Ramos (cell line): Measurements from ENCODE around the gene ZNF763.
"Not testable (repeated sequence)": the region's sequence is repeated elsewhere in the genome, so short reads cannot be mapped to it uniquely, and the experiment has no call there.

Experiments used
- in situ Hi-C: fragments of 300-500 bp; cut with MboI; formaldehyde crosslinking; loops from one replicate; pipeline ENCODE4 v1.14.3; 2022; ENCODE audit warnings: low sequenced_read_pairs; ENCODE audit not compliant: unreplicated experiment

ZNF763 gene

DNA sequence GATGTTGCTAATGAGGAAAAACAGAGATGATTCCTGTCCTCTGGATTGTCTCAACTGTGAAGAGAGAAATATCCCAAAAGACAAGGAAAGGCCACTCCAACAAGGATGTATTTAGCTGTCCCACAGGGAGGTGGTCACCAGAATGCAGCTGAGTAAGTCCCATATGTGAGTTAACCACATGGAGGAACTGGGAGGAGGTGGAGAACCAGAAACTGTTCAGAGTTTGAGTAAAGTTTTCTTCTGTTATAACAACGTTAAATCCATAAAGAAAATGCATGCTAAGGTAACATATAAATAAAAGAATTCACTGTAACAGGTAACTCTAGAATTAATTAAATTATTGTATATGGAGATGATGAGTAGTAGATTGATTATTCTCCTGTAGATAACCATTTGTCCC lies 5.3 kb downstream of the ZNF763 start:
- in situ Hi-C loops: no loop called here

DNA sequence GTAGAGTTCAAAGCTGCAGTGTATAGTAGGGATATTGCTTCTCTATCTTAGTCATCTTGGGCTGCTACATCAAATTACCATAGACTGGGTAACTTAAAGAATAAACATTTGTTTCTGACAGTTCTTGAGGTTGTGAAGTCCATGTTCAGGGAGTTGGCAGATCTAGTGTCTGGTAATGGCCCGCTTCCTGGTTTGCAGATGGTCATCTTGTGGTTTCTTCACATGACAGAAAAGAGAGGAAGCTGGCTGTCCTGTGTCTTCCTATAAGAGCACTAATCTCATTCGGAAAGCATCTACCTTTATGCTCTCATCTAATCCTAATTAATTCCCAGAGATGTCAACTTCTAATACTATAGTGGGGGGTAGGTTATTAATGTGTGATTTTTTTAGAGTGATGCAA lies 6.2 kb downstream of the ZNF763 start:
- in situ Hi-C loops: no loop called here

DNA sequence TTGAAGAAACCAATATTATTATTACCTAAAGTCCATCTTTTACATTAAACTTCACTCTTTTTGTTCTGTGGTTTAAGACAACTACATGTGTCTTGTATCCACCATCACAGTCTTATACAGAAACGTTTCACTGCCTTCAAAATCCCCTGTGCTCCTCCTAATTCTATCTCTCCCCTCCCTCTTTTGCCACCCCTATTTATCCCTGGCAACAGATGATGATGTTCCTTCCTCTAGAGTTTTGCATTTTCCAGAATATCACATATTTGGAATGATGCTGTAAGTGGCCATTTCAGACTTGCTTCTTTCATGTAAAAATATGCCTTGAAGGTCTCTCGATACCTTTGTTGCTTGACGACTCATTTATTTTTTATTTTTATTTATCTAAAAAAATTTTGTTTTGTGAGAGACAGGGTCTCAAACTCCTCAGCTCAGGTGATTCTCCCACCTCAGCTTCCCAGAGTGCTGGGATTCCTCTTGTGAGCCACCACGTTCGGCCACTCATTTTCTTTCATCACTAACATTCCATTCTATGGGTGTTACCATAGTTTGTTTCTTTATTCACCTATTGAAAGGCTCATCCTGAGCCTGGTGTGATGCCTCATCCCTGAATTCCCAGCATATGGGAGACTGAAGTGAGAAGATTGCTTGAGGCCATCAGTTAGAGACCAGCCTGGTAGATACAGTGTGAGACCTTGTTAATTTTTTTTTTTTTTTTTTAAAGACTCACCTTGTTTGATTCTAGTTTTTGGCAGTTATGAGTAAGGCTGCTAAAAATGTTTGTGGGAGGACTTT lies 8.4 kb downstream of the ZNF763 start:
- in situ Hi-C loops: no loop called here

DNA sequence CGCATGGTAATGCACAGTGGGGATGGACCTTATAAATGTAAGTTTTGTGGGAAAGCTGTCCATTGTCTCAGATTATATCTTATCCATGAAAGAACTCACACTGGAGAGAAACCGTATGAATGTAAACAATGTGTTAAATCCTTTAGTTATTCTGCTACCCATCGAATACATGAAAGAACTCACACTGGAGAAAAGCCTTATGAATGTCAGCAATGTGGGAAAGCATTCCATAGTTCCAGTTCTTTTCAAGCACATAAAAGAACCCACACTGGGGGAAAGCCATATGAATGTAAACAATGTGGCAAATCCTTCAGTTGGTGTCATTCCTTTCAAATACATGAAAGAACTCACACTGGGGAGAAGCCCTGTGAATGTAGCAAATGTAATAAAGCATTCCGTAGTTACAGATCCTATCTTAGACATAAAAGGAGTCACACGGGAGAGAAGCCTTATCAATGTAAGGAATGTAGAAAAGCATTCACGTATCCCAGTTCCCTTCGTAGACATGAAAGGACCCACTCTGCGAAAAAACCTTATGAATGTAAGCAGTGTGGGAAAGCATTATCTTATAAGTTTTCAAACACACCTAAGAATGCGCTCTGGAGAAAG lies 13.8 kb downstream of the ZNF763 start:
- in situ Hi-C loops: no loop called here

DNA sequence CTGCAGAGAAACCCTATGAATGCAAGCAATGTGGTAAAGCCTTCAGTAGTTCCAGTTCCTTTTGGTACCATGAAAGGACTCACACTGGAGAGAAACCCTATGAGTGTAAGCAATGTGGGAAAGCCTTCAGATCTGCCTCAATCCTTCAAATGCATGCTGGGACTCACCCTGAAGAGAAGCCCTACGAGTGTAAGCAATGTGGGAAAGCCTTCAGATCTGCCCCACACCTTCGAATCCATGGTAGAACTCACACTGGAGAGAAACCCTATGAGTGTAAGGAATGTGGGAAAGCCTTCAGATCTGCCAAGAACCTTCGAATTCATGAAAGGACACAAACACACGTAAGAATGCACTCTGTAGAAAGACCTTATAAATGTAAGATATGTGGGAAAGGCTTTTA lies 14.7 kb downstream of the ZNF763 start:
- in situ Hi-C loops: no loop called here

DNA sequence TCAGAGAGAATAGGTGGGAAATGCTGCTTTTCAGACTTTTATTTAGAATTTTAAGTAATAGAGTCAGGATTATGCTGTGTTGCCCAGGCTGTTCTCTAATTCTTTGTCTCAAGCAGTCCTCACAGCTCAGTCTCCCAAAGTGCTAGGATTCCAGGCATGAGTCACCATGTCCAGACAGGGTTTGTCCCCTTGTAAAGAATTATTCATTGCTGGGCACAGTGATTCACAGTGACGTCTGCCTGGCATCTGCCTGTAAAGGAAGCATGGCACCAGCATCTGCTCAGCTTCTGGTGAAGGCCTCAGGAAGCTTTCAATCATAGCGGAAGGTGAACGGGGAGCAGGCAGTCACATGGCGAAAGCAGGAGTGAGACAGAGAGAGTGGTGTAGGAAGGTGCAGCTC lies 17.7 kb downstream of the ZNF763 start:
- in situ Hi-C loops: no loop called here

DNA sequence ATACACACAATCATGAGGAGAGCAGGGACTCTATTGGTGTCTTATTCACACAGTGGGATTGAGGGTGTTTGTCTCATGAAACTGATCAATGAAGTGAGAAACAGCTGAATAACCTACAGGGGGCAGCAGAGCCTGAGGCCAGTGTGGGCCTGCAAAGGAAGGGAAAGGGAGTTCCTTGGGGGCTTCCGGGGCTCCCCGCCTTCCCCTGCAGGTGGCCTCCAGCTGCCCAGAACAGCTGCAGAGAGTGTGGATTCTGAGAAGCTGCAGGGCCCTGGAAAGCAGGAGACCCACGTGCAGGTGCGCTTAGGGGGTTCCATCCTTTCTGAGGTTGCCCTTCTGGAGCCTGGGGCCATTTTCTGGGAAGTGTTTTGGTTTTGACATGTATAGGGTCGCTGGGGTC lies 20.1 kb downstream of the ZNF763 start:
- in situ Hi-C loops: no loop called here

DNA sequence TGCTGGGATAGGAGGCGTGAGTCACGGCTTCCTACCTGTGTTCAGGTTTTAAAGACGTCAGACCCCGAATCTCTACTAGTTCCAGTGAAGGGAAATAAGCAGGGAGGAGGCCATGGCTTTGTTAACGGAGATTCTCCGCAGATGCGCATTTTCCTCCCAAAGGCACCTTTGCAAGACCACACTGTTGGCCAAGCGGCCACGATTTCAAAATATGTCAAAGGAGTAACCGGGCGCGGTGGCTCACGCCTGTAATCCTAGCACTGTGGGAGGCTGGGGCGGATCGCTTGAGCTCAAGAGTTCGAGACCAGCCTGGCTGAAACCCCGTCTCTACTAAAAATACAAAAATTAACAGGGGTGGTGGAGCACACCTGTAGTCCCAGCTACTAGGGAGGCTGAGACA lies 21.9 kb downstream of the ZNF763 start:
- in situ Hi-C loops: no loop called here

DNA sequence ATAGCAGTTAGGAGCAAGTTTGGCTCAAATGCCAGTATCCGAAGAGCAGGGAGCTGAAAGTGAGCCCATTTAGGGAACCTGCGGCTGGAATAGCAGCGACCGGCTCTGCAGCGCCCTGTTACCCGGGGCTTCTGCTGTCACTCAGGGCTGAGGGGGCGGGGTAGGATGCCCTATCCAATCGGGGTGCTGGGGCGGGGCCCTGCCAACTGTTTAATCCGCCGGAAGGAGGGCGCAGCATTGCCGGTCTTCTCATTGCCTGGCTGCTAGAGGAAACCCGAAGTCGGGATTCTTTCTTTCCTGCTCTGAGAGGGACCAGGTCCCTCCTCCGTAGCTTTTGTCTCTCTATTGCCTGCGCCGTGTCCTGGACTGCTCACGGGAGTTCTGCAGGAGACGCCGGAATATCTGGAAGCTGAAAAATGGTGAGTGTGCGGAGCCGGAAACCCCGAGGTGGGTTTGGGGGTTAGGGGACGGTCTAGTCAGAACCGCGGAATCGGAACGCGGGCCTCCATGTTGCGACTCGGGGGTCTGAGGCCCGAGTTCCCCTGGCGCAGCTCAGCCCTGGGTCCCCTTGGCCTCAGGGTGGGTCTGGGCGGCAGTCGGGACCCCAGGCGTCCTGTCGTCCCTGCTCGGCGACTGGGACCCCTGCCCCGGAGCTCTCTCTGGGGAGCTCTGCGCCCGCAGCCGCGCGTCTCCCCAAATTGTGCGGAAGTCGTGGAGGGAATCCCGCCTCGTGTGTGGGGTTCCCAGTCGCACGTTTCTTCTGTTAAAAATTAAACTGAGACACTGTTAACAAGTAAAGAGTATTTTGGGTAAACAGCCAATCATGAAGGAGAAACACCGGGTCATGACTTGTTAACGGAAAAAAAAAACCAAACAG lies 22.8 kb downstream of the ZNF763 start:
- in situ Hi-C loops: no loop called here

DNA sequence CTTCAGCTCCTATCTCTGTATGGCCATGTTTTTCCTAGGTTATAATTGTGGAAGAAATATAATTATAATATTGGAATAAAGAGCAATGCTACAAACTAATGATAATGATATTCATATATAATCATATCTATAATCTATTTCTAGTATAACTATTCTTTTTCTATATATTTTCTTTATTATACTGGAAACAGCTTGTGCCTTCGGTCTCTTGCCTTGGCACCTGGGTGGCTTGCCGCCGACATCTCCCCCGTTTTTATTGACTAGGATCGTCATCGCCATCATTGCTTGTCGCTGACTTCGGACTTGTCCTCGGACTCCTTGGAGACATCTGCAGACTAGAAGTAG lies 24.2 kb downstream of the ZNF763 start:
- in situ Hi-C loops: no loop called here

DNA sequence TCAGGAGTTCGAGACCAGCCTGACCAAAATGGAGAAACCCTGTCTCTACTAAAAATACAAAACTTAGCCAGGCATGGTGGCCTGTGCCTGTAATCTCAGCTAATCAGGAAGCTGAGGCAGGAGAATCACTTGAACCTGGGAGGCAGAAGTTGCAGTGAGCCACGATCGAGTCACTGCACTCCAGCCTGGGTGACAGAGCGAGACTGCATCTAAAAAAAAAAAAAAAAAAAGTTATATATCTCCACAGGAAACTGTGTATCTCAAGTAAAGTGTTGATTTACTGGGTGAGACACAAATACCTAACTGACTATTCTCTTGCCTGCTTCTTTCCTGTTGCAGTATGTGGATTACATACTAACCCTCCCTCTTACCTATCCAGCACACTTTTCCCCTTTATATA lies 27.1 kb downstream of the ZNF763 start:
- in situ Hi-C loops: not testable (repeated sequence)

DNA sequence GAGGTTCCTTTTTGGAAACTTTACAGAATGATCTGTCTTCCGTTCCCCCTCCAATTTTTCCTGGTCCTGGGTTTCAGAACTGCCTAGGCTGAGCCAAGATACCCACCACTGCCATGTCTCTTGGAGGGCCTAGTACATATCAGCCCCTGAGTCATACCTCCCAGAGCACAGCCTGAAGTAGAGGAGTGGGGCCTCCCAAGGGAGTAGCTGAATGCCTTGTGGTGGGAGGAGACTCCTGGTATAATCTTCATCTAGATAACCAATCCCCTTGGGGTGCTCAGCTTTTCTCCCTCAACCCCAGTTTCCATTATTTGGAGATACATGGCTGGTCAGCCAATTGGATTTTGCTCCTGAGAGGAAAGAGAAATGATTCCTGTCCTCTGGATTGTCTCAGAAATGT lies 30.3 kb downstream of the ZNF763 start:
- in situ Hi-C loops: no loop called here

DNA sequence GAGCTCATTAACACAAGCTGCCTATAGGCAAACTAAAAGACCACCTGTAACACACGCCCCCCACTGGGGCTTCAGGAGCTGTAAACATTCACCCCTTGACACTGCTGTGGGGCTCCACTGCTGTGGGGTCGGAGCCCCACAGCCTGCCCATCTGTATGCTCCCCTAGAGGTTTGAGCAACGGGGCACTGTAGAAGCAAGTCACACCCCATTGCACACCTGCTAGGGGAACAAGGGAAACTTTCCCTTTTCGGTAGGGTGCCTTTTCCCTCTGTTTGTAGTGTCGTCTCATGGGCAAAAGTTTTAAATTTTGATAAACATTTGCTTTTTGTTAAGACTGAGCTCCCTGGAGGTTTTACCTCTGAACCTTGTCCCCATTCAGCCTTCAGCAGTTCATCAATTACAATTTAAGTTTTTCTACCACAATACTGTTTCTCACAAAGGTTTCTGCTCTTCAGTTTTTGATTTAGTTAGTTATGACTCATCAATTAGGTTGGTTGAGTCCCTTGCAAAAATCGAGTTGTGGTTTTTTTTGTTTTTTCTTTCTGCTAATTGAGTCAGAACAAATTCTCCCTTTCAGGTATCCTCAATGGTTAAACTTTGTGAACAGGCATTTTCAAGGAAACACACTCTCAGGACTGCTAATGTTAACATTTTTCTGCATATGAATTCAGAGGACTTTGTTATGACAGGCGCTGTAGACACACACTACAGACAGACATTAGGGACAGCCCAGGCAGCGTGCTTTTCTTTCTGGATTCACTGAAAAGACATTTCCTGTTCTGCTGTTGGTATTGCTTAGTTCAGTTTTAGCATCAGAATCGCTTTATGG lies 35.5 kb downstream of the ZNF763 start:
- in situ Hi-C loops: no loop called here

DNA sequence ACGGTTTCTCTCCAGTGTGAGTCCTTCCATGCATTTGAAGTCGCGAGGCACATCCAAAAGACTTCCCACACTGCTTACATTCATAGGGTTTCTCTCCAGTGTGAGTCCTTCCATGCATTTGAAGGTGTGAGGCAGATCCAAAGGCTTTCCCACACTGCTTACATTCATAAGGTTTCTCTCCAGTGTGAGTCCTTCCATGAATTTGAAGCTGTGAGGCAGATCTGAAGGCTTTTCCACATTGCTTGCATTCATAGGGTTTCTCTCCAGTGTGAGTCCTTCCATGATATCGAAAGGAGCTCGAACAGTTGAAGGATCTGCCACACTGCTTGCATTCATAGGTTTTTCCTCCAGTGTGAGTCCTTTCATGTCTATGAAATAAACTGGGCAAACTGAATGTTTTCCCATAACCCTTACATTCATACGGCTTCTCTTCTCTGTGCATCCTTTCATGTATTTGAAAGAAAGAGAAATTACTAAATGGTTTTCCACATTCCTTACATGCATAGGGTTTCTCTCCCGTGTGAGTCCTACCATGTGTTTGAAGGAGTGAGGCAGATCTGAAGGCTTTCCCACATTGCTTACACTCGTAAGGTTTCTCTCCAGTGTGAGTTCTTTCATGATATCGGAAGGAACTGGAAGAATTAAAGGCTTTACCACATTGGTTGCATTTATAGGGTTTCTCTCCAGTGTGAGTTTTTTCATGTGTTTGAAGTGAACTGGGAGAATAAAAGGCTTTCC lies 50.3 kb downstream of the ZNF763 start:
- in situ Hi-C loops: no loop called here

DNA sequence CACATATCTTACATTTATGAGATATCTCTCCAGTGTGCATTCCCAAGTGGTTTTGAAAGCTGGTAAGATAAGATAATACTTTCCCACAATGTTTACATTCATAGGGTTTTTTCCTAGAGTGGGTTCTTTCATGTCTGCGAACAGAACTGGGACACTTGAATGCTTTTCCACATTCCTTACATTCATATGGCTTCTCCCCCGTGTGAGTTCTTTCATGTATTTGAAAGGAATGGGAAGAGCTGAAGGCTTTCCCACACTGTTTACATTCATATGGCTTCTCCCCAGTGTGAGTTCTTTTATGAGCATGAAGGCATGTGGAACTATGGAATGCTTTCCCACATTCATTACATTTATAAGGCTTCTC lies 50.9 kb downstream of the ZNF763 start:
- in situ Hi-C loops: no loop called here
